Hypothalamus (tissue), 51 donors: ENCODE data around the gene GLUL.

ENCODE experiments used
- DNase-seq, 51 donors: peaks; one replicate each; lab custom pipeline; 2025; lab: John Stamatoyannopoulos, UW

The GLUL gene

GRCh38 chr1:182391362-182392049 lies at the start of gene GLUL:
GLUL (minus strand) TSS chr1:182391790; CDS start chr1:182388737, 3,053 bp downstream.
- DNase-seq = peak; percentile 73 to 100 (median 94)

DNA sequence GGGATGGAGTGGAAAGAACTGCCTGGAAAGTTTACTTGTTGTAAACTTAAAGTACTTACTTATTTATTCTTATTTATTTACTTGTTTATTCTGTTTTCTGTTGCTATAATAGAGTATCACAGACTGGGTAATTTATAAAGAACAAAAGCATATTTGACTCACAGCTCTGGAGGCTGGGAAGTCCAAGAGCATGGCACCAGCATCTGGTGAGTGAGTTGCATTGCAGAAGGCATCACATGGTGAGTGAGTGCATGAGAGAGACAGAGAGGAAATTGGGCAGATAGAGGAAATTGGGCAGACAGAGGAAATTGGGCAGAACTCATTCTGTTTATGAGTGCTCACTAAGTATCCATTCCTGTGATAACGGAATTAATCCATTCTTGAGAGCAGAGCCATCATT lies 46.7 kb upstream of the GLUL start:
- DNase-seq = no peak

DNA sequence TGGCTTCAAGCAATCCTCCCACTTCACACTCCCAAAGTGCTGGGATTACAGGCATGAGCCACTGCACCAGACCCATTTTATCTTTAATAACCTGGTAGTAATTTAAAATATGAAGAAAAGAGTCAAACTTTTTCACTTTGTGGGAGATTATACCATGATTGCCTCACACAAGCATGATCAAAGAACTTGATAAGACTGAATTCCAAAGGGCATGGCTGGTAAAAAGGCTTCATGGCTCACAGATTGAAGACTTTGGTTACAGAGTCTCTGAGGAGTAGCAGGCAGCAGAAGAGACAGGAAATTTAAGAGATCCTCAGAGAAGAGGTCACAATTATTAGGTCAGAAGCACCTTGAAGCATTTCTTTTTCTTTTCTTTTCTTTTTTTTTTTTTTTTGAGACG lies 42.0 kb upstream of the GLUL start:
- DNase-seq = no peak

DNA sequence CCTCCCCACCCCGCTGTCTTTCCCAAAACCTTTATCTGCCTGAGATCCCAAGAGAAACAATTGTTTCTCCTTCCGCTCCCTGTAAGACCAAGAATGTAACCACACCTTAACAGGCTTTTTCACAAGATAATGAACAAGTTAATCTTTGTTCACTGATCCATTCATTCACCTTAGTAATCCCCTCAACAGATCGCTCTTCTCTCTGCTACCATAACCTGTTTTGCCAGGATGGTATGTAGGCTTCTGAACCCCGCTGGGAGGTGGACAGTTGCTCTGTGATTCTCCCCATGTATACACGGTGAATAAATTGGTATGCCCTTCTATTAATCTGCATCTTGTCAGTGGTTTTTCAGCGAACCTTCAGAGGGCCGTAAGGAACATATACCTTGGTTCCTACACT lies 39.7 kb upstream of the GLUL start:
- no peak for DNase-seq

GRCh38 chr1:182430263-182431068 lies 38.9 kb upstream of the GLUL start:
- no peak for DNase-seq

- DNase-seq = no peak
Measured at GRCh38 chr1:182428043-182428442, 36.5 kb upstream of the GLUL start.

DNA sequence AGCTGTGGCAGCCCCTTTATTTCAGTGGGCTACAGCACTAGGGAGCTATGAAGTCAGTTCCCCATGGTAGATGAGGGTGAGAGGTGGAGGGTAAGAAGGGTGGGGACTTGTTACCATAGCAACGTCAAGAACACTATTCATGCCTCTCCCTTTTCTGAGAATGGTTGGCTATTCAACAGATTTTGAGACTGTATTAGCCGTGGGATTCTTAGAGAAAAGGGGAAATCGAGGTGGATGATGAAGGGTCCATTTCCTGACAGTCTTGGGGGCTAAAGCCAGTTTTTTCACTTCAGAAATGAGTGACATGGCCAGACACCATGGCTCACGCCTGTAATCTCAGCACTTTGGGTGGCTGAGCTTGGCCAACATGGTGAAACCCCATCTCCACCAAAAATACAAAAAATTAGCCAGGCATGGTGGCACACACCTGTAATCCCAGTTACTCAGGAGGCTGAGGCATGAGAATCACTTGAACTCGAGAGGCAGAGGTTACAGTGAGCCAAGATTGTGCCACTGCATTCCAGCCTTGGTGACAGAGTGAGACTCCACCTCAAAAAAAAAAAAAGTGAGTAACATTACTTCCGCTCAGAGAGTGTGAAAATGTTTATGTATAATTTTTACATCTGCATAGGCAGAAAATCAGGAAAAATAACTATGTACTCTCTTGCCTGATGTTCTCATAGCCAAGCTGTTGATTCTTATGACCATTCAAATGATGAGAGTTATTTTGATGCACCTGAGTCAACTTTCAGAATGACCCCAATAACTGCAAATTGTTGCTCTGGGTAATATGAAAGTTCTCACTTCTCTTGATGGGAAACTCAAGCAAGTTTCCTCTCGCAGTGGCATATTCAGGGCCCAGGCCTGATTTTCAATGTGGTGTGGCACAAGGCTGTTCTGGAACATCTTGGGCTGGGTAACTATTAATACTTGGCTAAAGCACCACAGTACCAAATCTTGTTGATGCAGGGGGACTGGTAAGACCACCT lies 35.1 kb upstream of the GLUL start:
- no peak for DNase-seq

DNA sequence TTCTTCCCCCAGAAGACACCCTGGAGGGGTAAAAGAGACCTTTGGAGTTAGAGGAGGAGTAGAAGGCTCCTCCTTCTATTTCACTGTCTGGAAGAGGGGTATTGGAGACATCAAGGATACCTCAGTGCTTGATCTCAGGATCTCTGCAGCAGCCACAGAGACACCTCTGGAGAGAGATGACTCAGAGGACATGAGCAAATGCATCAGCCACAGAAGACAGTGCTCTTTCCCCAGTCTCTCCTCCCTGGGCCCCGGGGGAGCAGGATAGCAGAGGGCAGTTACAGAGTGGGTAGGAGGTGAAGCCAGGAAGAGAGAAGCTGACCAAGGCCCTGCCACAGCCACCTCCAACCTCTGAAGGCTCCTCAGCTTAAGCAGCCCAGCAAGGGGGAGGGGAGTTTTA lies 24.2 kb upstream of the GLUL start:
- no peak for DNase-seq

DNA sequence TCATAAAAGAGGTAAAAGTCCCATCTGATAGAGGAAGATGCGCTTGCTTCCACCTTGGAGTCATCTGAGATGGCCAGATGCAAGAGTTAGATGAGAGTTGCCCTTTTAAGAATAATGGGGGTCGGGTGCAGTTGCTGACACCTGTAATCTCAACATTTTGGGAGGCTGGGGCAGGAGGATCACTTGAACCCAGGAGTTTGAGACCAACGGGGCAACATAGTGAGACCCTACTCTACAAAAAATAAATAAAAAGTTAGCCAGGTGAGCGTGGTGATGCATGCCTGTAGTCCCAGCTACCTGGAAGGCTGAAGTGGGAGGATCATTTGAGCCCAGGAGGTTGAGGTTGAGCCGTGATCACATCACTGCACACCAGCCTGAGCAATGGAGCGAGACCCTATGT lies 22.4 kb upstream of the GLUL start:
- no peak for DNase-seq

- no peak for DNase-seq
Measured at GRCh38 chr1:182413486-182413885, 21.9 kb upstream of the GLUL start.

- no peak for DNase-seq
Measured at GRCh38 chr1:182410620-182411273, 19.2 kb upstream of the GLUL start.

DNA sequence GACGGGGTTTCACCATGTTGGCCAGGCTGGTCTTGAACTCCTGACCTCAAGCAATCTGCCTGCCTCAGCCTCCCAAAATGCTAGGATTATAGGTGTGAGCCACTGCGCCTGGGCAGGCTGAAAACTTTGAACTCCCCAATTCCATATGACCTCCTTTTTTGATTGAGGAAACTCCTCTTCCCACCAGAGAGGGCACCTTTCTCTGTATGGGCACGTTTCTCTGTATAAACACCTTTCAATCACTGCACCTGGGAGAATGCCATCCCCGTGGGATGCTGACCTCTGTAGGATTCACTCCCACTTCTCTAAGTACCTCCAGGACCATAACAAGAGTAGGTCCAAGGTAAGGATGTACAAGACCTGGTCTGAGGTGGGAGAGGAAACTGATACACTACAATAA lies 18.5 kb upstream of the GLUL start:
- no peak for DNase-seq

DNA sequence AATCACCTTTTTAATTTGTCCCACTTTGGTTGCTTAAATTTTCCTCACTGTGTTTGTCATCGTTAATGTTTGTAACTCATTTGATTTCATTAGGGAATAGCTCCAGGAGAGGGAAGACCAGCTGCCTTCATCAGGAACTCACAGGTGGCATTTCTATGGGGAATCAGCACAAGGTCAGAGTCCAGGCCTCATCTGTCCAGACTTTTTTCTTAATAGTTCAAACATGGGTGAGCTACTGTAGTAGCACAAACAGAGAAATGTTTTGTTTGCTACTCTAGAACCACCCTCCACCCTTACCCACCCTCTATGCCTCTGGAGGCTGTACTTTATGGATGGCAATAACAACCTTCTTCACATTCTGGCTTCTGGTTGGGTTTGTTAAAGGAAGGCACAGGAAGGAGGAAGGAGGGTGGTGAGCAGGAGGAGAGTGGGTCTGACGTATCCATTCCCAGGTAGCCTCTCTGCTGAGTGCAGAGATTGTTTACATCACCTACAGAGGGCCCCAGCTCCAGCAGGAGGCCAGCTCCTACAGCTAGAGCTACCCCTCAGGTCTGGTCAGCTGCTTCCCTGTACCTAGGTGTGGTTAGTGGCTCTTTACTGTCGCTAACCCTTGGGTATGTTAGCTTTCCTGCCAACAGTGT lies 17.0 kb upstream of the GLUL start:
- no peak for DNase-seq

GRCh38 chr1:182407724-182408123 lies 16.1 kb upstream of the GLUL start:
- no peak for DNase-seq

- DNase-seq = no peak
Measured at GRCh38 chr1:182406012-182406411, 14.4 kb upstream of the GLUL start.

DNA sequence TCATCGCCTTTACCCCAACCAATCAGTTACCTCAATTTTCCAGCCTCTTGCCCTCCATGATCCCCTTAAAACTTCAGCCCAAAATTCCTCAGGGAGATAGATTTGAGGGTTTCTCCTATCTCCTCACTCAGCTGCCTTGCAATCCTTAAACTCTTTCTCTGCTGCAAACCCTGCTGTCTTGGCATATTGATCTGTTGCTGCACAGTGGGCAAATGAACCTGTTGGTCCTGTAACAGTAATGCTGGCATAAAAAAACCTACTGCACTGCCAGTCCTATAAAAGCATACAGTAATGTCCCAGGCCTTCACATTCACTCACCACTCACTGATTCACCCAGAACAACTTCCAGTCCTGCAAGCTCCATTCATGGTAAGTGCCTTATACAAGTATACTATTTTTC lies 14.0 kb upstream of the GLUL start:
- no peak for DNase-seq

GRCh38 chr1:182404781-182405180 lies 13.2 kb upstream of the GLUL start:
- no peak for DNase-seq

GRCh38 chr1:182400567-182400966 lies 9.0 kb upstream of the GLUL start, which contains the start of gene TEDDM1:
TEDDM1 (minus strand) TSS chr1:182400667; CDS start chr1:182400485, 182 bp downstream.
- no peak for DNase-seq

GRCh38 chr1:182397653-182398393 lies 6.2 kb upstream of the GLUL start:
- no peak for DNase-seq
